CD14-positive monocyte (primary cell): ENCODE measurements around the gene ZNF69. TPM values are rescaled to one million over a fixed set of nuclear protein-coding genes. Genes with fewer than 3 reads are reported as not detected.
A peak's percentile ranks its signal among the peaks of the same experiment; 100 is the strongest.
"Not testable (repeated sequence)": the region's sequence is repeated elsewhere in the genome, so short reads cannot be mapped to it uniquely, and the experiment has no call there.

Source experiments
- DNase-seq, 3 donors: peaks; one replicate each; pipeline ENCODE4 v3.0.0-alpha.2; 2011 to 2022
- H2AFZ ChIP-seq: 2 replicates; pipeline ENCODE4 v1.6.0; 2012; ENCODE audit warnings: mild to moderate bottlenecking, low read depth, low read length, inconsistent platforms; ENCODE audit not compliant: insufficient read depth, poor library complexity, severe bottlenecking
- H3K27ac ChIP-seq, 2 donors: 1 replicate in 1 of 2; 2 replicates in 1 of 2; pipeline ENCODE4 v1.5.1; 2012 to 2013; ENCODE audit warnings: low read length in 2 of 2, control low read depth in 1 of 2, inconsistent platforms in 1 of 2, low read depth in 1 of 2, mild to moderate bottlenecking in 1 of 2
- H3K27me3 ChIP-seq, 2 donors: one replicate each; pipeline versions ENCODE4 v1.6.0 to v1.6.1; 2011 to 2013; ENCODE audit warnings: low read length in 2 of 2; ENCODE audit not compliant: control insufficient read depth in 2 of 2, insufficient read depth in 2 of 2
- H3K36me3 ChIP-seq, 2 donors: replicated peaks in 1 of 2; 1 replicate in 1 of 2; 2 replicates in 1 of 2; pipeline versions ENCODE4 v1.5.1 to v1.6.1; 2012 to 2013; ENCODE audit warnings: low read length in 2 of 2, control low read depth in 1 of 2, inconsistent platforms in 1 of 2, mild to moderate bottlenecking in 1 of 2; ENCODE audit not compliant: insufficient read depth in 2 of 2, control insufficient read depth in 1 of 2
- H3K4me1 ChIP-seq, 2 donors: 1 replicate in 1 of 2; 2 replicates in 1 of 2; pipeline versions ENCODE4 v1.5.1 to v1.6.1; 2012 to 2013; ENCODE audit warnings: low read length in 2 of 2, control low read depth in 1 of 2, inconsistent platforms in 1 of 2, mild to moderate bottlenecking in 1 of 2, moderate library complexity in 1 of 2; ENCODE audit not compliant: insufficient read depth in 2 of 2, control insufficient read depth in 1 of 2
- H3K4me2 ChIP-seq: replicated peaks from 2 replicates; pipeline ENCODE3; 2012; ENCODE audit warnings: low read length, moderate library complexity, mild to moderate bottlenecking; ENCODE audit not compliant: poor library complexity, severe bottlenecking; ENCODE audit errors: extremely low read depth
- H3K4me3 ChIP-seq, 3 experiments: fragments of 200-600 bp in 1 of 3; sonication (generic) in 1 of 3; replicated peaks in 1 of 3; 1 replicate in 2 of 3; 2 replicates in 1 of 3; pipeline ENCODE4 v1.5.1; 2011 to 2013; ENCODE audit warnings: low read length in 3 of 3, mild to moderate bottlenecking in 3 of 3, control low read depth in 2 of 3, low read depth in 2 of 3, inconsistent platforms in 1 of 3, moderate library complexity in 1 of 3
- H3K79me2 ChIP-seq: 2 replicates; pipeline ENCODE4 v1.6.0; 2012; ENCODE audit warnings: mild to moderate bottlenecking, control low read depth, inconsistent platforms, low read length, moderate library complexity; ENCODE audit not compliant: insufficient read depth
- H3K9ac ChIP-seq: 2 replicates; pipeline ENCODE4 v1.6.0; 2017; ENCODE audit warnings: low read length, mild to moderate bottlenecking; ENCODE audit not compliant: insufficient read depth, poor library complexity, severe bottlenecking
- H3K9me3 ChIP-seq, 2 donors: replicated peaks in 1 of 2; 1 replicate in 1 of 2; 2 replicates in 1 of 2; pipeline versions ENCODE4 v1.5.1 to v1.6.1; 2012 to 2013; ENCODE audit warnings: low read length in 2 of 2, control low read depth in 1 of 2; ENCODE audit not compliant: control insufficient read depth in 1 of 2, insufficient read depth in 1 of 2
- H4K20me1 ChIP-seq: 2 replicates; pipeline ENCODE4 v1.6.0; 2012; ENCODE audit warnings: mild to moderate bottlenecking, low read length, control low read depth, moderate library complexity; ENCODE audit not compliant: insufficient read depth
- H3K27ac Mint-ChIP-seq, 7 donors: one replicate each; pipeline ENCODE4 v1.8.0; 2020; ENCODE audit warnings: mild to moderate bottlenecking in 7 of 7, mixed read lengths in 7 of 7, moderate library complexity in 6 of 7, inconsistent platforms in 2 of 7
- H3K27me3 Mint-ChIP-seq, 3 donors: one replicate each; pipeline ENCODE4 v1.8.0; 2021 to 2022; ENCODE audit warnings: low read depth in 3 of 3, mild to moderate bottlenecking in 3 of 3, mixed read lengths in 3 of 3, moderate library complexity in 3 of 3, inconsistent platforms in 1 of 3
- H3K36me3 Mint-ChIP-seq, 2 donors: one replicate each; pipeline ENCODE4 v1.8.0; 2020; ENCODE audit warnings: mixed read lengths in 2 of 2, inconsistent platforms in 1 of 2, mild to moderate bottlenecking in 1 of 2
- H3K4me1 Mint-ChIP-seq: one replicate; pipeline ENCODE4 v1.8.0; 2020; ENCODE audit warnings: mild to moderate bottlenecking, mixed read lengths
- H3K4me3 Mint-ChIP-seq, 2 donors: one replicate each; pipeline ENCODE4 v1.8.0; 2020; ENCODE audit warnings: mild to moderate bottlenecking in 2 of 2, mixed read lengths in 2 of 2, moderate library complexity in 1 of 2
- H3K9me3 Mint-ChIP-seq, 7 donors: one replicate each; pipeline ENCODE4 v1.8.0; 2020 to 2022; ENCODE audit warnings: mixed read lengths in 7 of 7, mild to moderate bottlenecking in 6 of 7, moderate library complexity in 6 of 7, inconsistent platforms in 2 of 7
- WGBS: methylation state at CpG from one replicate; pipeline ENCODE4 v1.1.5; 2013; ENCODE audit warnings: missing lambda C conversion rate; ENCODE audit not compliant: insufficient coverage; 5-methylcytosine and 5-hydroxymethylcytosine counted together
- intact Hi-C, 2 donors: fragments of 100-400 bp; cut with micrococcal nuclease; formaldehyde crosslinking; loops; one replicate each; pipeline versions ENCODE4 v1.15.0 to v1.15.1; 2023
- polyA plus RNA-seq, 3 donors: library from polyadenylated mRNA; depleted of rRNA in 1 of 3; unstranded in 2 of 3; stranded (reverse) in 1 of 3; fragments of 300-500 nt in 2 of 3; fragments of >200 nt in 1 of 3; fragmentation: Illumina TruSeq in 2 of 3; gene quantifications; 1 replicate in 2 of 3; 2 replicates in 1 of 3; pipeline ENCODE4 v1.2.3, GENCODE V29; 2012 to 2021
- TF ChIP-seq, protein P1 (sequence below): fragments of 200-600 bp; IDR thresholded peaks from one replicate; pipeline ENCODE4 v1.8.0; 2022; ENCODE audit warnings: antibody characterized with exemption, mild to moderate bottlenecking

The ZNF69 gene
- polyA plus RNA-seq, 3 donors, result 0.98 to 1.7 (median 1.1) TPM

DNA sequence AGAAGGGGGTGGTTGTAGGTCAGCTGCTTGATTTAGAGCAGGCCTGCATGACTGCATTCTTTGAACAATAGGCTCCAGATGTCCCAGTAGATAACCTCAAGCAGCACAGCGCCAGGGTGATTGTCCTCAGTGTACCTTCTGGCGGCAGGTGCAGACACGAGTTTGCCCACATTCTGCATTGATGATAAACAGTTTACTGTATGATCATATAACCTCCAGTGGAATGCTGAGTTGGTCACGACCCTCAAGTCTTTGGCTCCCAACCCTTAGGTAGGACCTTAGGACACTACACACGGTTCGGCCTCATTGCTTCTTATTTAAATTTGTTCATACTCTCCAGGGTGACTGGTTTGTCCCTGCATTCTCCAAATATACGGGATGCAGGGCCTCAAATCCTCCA, 26.9 kb upstream of the ZNF69 start:
- no peak overlapping the region for H3K4me3 Mint-ChIP-seq
- H3K9me3 Mint-ChIP-seq, result peaks cover 48 to 98% (median 89%) of the 10 kb centered on the region in 7 donors
- H2AFZ ChIP-seq, result no peak overlapping the region
- 100% methylated on average over 3 of the region's 7 CpGs for WGBS
- no peaks in the 10 kb centered on the region for H3K4me1 Mint-ChIP-seq
- H3K9ac ChIP-seq, result no peak overlapping the region
- DNase-seq, result no peak
- peaks cover 5 to 47% of the 10 kb centered on the region in 2 donors for H3K36me3 Mint-ChIP-seq
- no peak overlapping the region for H3K27ac ChIP-seq
- TF ChIP-seq, protein P1, sequence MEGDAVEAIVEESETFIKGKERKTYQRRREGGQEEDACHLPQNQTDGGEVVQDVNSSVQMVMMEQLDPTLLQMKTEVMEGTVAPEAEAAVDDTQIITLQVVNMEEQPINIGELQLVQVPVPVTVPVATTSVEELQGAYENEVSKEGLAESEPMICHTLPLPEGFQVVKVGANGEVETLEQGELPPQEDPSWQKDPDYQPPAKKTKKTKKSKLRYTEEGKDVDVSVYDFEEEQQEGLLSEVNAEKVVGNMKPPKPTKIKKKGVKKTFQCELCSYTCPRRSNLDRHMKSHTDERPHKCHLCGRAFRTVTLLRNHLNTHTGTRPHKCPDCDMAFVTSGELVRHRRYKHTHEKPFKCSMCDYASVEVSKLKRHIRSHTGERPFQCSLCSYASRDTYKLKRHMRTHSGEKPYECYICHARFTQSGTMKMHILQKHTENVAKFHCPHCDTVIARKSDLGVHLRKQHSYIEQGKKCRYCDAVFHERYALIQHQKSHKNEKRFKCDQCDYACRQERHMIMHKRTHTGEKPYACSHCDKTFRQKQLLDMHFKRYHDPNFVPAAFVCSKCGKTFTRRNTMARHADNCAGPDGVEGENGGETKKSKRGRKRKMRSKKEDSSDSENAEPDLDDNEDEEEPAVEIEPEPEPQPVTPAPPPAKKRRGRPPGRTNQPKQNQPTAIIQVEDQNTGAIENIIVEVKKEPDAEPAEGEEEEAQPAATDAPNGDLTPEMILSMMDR, result no peak
- peaks cover 3% of the 10 kb centered on the region for H3K79me2 ChIP-seq
- intact Hi-C loops, result no loop called here
- no peak overlapping the region for H3K27ac Mint-ChIP-seq
- H3K27me3 ChIP-seq, result no peaks in the 10 kb centered on the region
- no peak overlapping the region for H3K4me2 ChIP-seq
- no peaks in the 10 kb centered on the region for H4K20me1 ChIP-seq
- H3K27me3 Mint-ChIP-seq, result peaks cover 0 to under 1% (median 0%) of the 10 kb centered on the region in 3 donors
- H3K36me3 ChIP-seq, result peaks cover 0 to 40% of the 10 kb centered on the region in 2 donors
- H3K9me3 ChIP-seq, result peaks cover 84 to 100% of the 10 kb centered on the region in 2 donors
- H3K4me3 ChIP-seq, result no peak overlapping the region
- H3K4me1 ChIP-seq, result no peaks in the 10 kb centered on the region

- Histone ChIP-seq H4K20me1 (no peaks in the 10 kb centered on the region), H3K36me3 (peaks cover 3 to 40% of the 10 kb centered on the region in 2 donors), H2AFZ (no peak overlapping the region), H3K9ac (no peak overlapping the region), H3K79me2 (peaks cover 2% of the 10 kb centered on the region), H3K27ac (no peak overlapping the region), H3K27me3 (no peaks in the 10 kb centered on the region), H3K4me3 (no peak overlapping the region), H3K4me1 (no peaks in the 10 kb centered on the region), H3K9me3 (peaks cover 85 to 100% of the 10 kb centered on the region in 2 donors), H3K4me2 (no peak overlapping the region)
- H3K9me3 Mint-ChIP-seq, result peaks cover 45 to 98% (median 89%) of the 10 kb centered on the region in 7 donors
- intact Hi-C loops, result no loop called here
- no peak overlapping the region for H3K27ac Mint-ChIP-seq
- H3K4me3 Mint-ChIP-seq, result no peak overlapping the region
- WGBS, result 67% methylated on average over 1 of the region's 2 CpGs
- peaks cover 7 to 49% of the 10 kb centered on the region in 2 donors for H3K36me3 Mint-ChIP-seq
- TF ChIP-seq, protein P1, result no peak
- no peaks in the 10 kb centered on the region for H3K27me3 Mint-ChIP-seq
- no peaks in the 10 kb centered on the region for H3K4me1 Mint-ChIP-seq
- no peak for DNase-seq
These were observed 26.3 kb upstream of the ZNF69 start for GRCh38 chr19:11861301-11861700.

DNA sequence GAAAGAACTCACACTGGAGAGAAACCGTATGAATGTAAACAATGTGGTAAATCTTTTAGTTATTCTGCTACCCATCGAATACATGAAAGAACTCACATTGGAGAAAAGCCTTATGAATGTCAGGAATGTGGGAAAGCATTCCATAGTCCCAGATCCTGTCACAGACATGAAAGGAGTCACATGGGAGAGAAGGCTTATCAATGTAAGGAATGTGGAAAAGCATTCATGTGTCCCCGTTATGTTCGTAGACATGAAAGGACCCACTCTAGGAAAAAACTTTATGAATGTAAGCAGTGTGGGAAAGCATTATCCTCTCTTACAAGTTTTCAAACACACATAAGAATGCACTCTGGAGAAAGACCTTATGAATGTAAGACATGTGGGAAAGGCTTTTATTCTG, 19.8 kb upstream of the ZNF69 start:
- H2AFZ ChIP-seq, H3K27me3 Mint-ChIP-seq, H3K4me3 Mint-ChIP-seq, H3K27ac ChIP-seq, H3K4me2 ChIP-seq, H4K20me1 ChIP-seq, H3K4me1 Mint-ChIP-seq, H3K4me1 ChIP-seq, H3K79me2 ChIP-seq, H3K27ac Mint-ChIP-seq, DNase-seq, H3K9ac ChIP-seq, H3K27me3 ChIP-seq, intact Hi-C loops: not testable (repeated sequence)
- WGBS, result no CpG with 5 or more reads among the region's 4 CpGs
- peaks cover 69 to 98% of the 10 kb centered on the region in 2 donors for H3K9me3 ChIP-seq
- peaks cover 18 to 64% of the 10 kb centered on the region in 2 donors for H3K36me3 ChIP-seq
- H3K9me3 Mint-ChIP-seq, result peaks cover 39 to 93% (median 83%) of the 10 kb centered on the region in 7 donors
- peaks cover 27 to 58% of the 10 kb centered on the region in 2 donors for H3K36me3 Mint-ChIP-seq
- H3K4me3 ChIP-seq, result peak overlapping the region in 1 of 3 experiments; percentile 32
